Large intestine (tissue), 12 donors: Measurements from ENCODE around the gene ZSCAN29. TPM values are rescaled to one million over a fixed set of nuclear protein-coding genes. Genes with fewer than 3 reads are reported as not detected.

ENCODE experiments used
- DNase-seq, 2 donors: peaks; one replicate each; pipeline versions ENCODE4 v3.0.0 to v3.0.0-alpha.2; 2013
- H3K27ac ChIP-seq: one replicate; pipeline ENCODE4 v1.5.1; 2013; ENCODE audit warnings: low read length
- H3K27me3 ChIP-seq: 2 replicates; pipeline ENCODE4 v1.6.1; 2013; ENCODE audit warnings: low read length; ENCODE audit not compliant: control insufficient read depth, insufficient read depth
- H3K36me3 ChIP-seq: 2 replicates; pipeline ENCODE4 v1.6.1; 2013; ENCODE audit warnings: low read length; ENCODE audit not compliant: control insufficient read depth, insufficient read depth
- H3K4me1 ChIP-seq: one replicate; pipeline ENCODE4 v1.6.1; 2013; ENCODE audit warnings: low read length; ENCODE audit not compliant: control insufficient read depth, insufficient read depth
- H3K4me3 ChIP-seq: one replicate; pipeline ENCODE4 v1.5.1; 2013; ENCODE audit warnings: low read length
- H3K9me3 ChIP-seq: one replicate; pipeline ENCODE4 v1.6.1; 2013; ENCODE audit warnings: mild to moderate bottlenecking, low read depth, low read length, moderate library complexity; ENCODE audit not compliant: control insufficient read depth
- WGBS: methylation state at CpG from one replicate; pipeline ENCODE4 v1.1.5; 2013; ENCODE audit warnings: low lambda C conversion rate; ENCODE audit not compliant: insufficient coverage; 5-methylcytosine and 5-hydroxymethylcytosine counted together
- long read RNA-seq, 11 donors: transcript quantifications; one replicate each; lab custom pipeline, GENCODE V29; 2026
- polyA plus RNA-seq: library from polyadenylated mRNA; unstranded; fragments of 120-200 nt; gene quantifications from one replicate; pipeline ENCODE4 v1.2.1, GENCODE V29; 2013

ZSCAN29 gene
- 25.3 TPM for polyA plus RNA-seq
- long read RNA-seq, donor 1 = 0 reads
- long read RNA-seq, donor 2, full-length matches to known transcripts = 2 of 7 reads
- long read RNA-seq, donor 2, partial matches to known transcripts = 5 of 7 reads
- long read RNA-seq, donor 2, other reads (novel, unspliced or antisense) = 0 of 7 reads
- long read RNA-seq, donor 3 = 0 reads
- long read RNA-seq, donor 4 = 0 reads
- long read RNA-seq, donor 5, full-length matches to known transcripts = 1 of 1 reads
- long read RNA-seq, donor 5, partial matches to known transcripts = 0 of 1 reads
- long read RNA-seq, donor 5, other reads (novel, unspliced or antisense) = 0 of 1 reads
- long read RNA-seq, donor 6, full-length matches to known transcripts = 1 of 1 reads
- long read RNA-seq, donor 6, partial matches to known transcripts = 0 of 1 reads
- long read RNA-seq, donor 6, other reads (novel, unspliced or antisense) = 0 of 1 reads
- long read RNA-seq, donor 7, partial matches to known transcripts = 0 of 1 reads
- long read RNA-seq, donor 7, other reads (novel, unspliced or antisense) = 0 of 1 reads
- long read RNA-seq, donor 8 = 0 reads
- long read RNA-seq, donor 9 = 0 reads
- long read RNA-seq, donor 10 = 0 reads
- long read RNA-seq, donor 11 = 0 reads

DNA sequence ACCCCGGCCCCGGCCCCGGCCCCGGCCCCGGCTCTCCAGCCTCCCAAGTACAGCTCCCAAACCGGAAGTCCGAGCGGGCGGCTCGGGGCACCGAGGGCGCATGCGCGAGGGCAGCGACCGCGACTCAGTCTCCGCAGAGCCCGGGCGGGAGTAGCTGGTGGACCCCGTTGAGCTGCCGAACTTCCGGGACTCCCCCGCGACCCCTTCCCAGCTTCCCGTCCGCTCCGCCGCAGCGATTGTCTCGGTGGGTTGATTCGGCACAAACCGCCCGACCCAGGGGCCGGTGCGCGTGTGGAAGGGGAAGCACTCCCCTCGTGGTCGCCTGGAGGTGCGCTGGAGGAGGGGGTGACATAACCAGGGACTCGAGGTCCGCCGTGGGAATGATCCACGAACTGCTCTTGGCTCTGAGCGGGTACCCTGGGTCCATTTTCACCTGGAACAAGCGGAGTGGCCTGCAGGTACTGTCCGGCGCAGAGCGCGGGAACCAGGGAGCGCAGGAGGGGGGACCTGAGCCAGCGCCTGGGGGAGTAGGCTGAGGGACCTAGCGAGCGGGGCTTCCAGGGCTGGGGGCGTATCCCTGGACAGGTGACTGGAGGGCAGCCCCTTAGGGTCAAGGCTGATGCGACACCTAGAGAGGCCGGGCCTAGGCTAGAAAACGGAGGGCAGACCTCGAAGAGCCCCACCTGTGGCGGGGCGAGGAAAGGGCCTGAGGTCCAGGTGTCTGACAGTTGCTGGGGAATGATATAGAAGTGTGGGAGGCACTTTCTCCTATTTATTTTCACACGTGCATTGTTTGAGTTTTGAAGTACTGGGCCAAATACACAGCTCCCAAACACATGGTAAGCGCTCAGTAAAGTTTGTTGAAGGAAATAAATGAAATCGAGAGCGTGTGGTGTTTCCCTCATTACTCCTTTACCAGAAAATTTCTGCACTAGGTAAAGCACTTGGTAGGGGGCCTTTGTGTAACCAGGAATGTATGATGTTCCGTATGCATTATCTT is at the start of gene ZSCAN29, which contains the start of gene TUBGCP4:
Gene ZSCAN29 (minus strand): TSS at position 69 of the 1,000 bp plus-strand sequence. CDS start 1,130 bp downstream, outside the sequence.
Gene TUBGCP4 (plus strand): TSS at position 127 of the 1,000 bp plus-strand sequence. CDS start 254 bp downstream, at position 381.
- Histone ChIP-seq H3K9me3 (no peaks in the 10 kb centered on the region), H3K36me3 (peaks cover 14% of the 10 kb centered on the region), H3K4me1 (peaks cover 10% of the 10 kb centered on the region), H3K27ac (peak within 1 kb of the TSS; percentile 20), H3K27me3 (no peaks in the 10 kb centered on the region), H3K4me3 (peak within 1 kb of the TSS; percentile 60)
- 0% methylated on average over 1 of the region's 66 CpGs for WGBS
- peak; percentile 71 to 78 for DNase-seq

DNA sequence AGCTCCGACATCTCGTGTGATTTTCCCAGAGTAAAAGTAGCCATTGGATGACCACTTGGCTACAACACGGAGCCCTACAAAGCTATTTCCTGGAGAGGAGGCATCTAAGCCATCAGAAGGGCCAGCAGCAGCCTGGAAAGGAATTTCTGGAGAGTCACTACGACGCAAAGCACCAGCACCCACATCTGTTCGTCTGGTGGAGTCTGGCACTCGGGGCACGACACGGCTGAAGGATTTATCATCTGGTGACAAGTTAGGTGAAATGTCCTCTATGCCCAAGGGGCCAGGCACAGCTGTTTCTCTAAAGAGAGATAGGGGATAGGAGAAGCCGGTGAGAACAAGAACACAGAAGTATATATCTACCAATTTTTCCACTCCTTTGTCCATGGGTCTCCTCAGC is 49.6 kb upstream of the ZSCAN29 start:
- H3K36me3 ChIP-seq = peaks cover 71% of the 10 kb centered on the region
- WGBS = no CpG with 5 or more reads among the region's 10 CpGs

DNA sequence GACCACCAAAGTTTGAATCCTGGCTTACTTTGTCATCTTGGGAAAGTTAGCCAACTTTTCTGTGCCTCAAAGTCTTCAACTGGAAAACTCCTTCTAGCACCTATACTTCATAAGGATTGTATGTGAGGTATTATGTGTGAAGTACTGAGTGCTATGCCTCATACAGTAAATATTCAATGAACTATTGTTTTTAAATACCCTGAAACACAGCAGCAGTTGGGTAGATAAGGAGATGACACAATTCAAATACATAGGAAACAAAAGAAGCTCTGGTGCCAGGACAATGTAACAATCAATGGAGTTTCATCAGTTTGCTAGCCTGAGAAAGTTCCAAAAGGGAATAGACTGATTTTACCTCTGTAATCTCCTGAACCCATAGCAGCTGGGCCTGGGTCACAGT is 43.4 kb upstream of the ZSCAN29 start:
- DNase-seq = no peak
- H3K4me1 ChIP-seq = no peaks in the 10 kb centered on the region
- H3K9me3 ChIP-seq = no peaks in the 10 kb centered on the region
- H3K36me3 ChIP-seq = peaks cover 78% of the 10 kb centered on the region
- H3K27ac ChIP-seq = no peak overlapping the region
- H3K27me3 ChIP-seq = no peaks in the 10 kb centered on the region
- no peak overlapping the region for H3K4me3 ChIP-seq

More for the DNA sequence above, 49.6 kb upstream of the ZSCAN29 start:
- Histone ChIP-seq H3K4me3 (no peak overlapping the region), H3K4me1 (no peaks in the 10 kb centered on the region), H3K27me3 (no peaks in the 10 kb centered on the region), H3K27ac (no peak overlapping the region), H3K9me3 (no peaks in the 10 kb centered on the region)
- DNase-seq = no peak

DNA sequence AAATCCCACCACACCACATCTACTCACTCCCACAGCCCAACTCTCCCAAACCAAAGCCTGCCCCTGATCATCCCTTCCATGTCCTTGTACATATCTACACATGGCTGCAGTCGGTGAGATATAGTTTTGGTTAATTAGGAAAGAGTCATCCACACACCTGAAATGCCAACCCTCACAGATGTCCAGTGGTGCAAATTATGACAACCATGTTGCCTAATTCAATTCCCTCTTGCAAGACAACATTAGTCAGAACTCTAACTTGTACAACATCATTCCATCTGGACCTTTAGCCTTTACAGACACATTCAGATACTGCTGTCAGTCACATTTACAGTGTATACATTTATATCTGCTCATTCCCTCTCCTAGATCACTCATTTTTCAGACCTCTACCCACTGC is 41.3 kb upstream of the ZSCAN29 start:
- Histone ChIP-seq H3K27ac (no peak overlapping the region), H3K27me3 (no peaks in the 10 kb centered on the region), H3K4me3 (no peak overlapping the region), H3K4me1 (no peaks in the 10 kb centered on the region), H3K36me3 (peaks cover 88% of the 10 kb centered on the region), H3K9me3 (no peaks in the 10 kb centered on the region)
- no peak for DNase-seq
- no CpG with 5 or more reads among the region's 1 CpG for WGBS

GRCh38 chr15:43410572-43411214 is 39.9 kb upstream of the ZSCAN29 start:
- peaks cover 87% of the 10 kb centered on the region for H3K36me3 ChIP-seq
- no CpG with 5 or more reads among the region's 5 CpGs for WGBS
- no peak for DNase-seq
- H3K4me3 ChIP-seq = no peak overlapping the region
- H3K27me3 ChIP-seq = no peaks in the 10 kb centered on the region
- H3K9me3 ChIP-seq = no peaks in the 10 kb centered on the region
- H3K27ac ChIP-seq = no peak overlapping the region
- no peaks in the 10 kb centered on the region for H3K4me1 ChIP-seq

GRCh38 chr15:43408789-43409188 is 37.9 kb upstream of the ZSCAN29 start:
- Histone ChIP-seq H3K4me3 (no peak overlapping the region), H3K36me3 (peaks cover 84% of the 10 kb centered on the region), H3K27ac (no peak overlapping the region), H3K27me3 (no peaks in the 10 kb centered on the region), H3K4me1 (no peaks in the 10 kb centered on the region), H3K9me3 (no peaks in the 10 kb centered on the region)
- DNase-seq = no peak
- WGBS = no CpG with 5 or more reads among the region's 4 CpGs

GRCh38 chr15:43406808-43407207 is 36.0 kb upstream of the ZSCAN29 start:
- peaks cover 82% of the 10 kb centered on the region for H3K36me3 ChIP-seq
- H3K4me1 ChIP-seq = no peaks in the 10 kb centered on the region
- H3K27ac ChIP-seq = no peak overlapping the region
- DNase-seq = no peak
- WGBS = 100% methylated on average over 1 of the region's 2 CpGs
- H3K27me3 ChIP-seq = no peaks in the 10 kb centered on the region
- H3K9me3 ChIP-seq = no peaks in the 10 kb centered on the region
- no peak overlapping the region for H3K4me3 ChIP-seq

- Histone ChIP-seq H3K27ac (no peak overlapping the region), H3K9me3 (no peaks in the 10 kb centered on the region), H3K27me3 (no peaks in the 10 kb centered on the region), H3K4me3 (no peak overlapping the region), H3K36me3 (peaks cover 83% of the 10 kb centered on the region), H3K4me1 (no peaks in the 10 kb centered on the region)
- WGBS = no CpG with 5 or more reads among the region's 2 CpGs
- no peak for DNase-seq
Observed at GRCh38 chr15:43406189-43406588, 35.3 kb upstream of the ZSCAN29 start.

- Histone ChIP-seq H3K27ac (no peak overlapping the region), H3K9me3 (no peaks in the 10 kb centered on the region), H3K27me3 (no peaks in the 10 kb centered on the region), H3K36me3 (peaks cover 81% of the 10 kb centered on the region), H3K4me1 (no peaks in the 10 kb centered on the region), H3K4me3 (no peak overlapping the region)
- DNase-seq = no peak
- WGBS = no CpG with 5 or more reads among the region's 5 CpGs
Observed at GRCh38 chr15:43404130-43404529, 33.3 kb upstream of the ZSCAN29 start.
